KOPT-K1 (cell line): ENCODE results near the gene NOP16.

Experiments
- H3K27ac ChIP-seq: fragments of 200-600 bp; sonication (generic); 2 replicates; pipeline ENCODE4 v1.5.1; 2016; ENCODE audit warnings: antibody characterized with exemption, mild to moderate bottlenecking, low read depth, low read length; ENCODE audit not compliant: poor library complexity, severe bottlenecking
- H3K36me3 ChIP-seq: fragments of 200-600 bp; sonication (generic); 2 replicates; pipeline ENCODE4 v1.5.1; 2017; ENCODE audit warnings: antibody characterized with exemption, mild to moderate bottlenecking, low read length, moderate library complexity; ENCODE audit not compliant: insufficient read depth
- H3K9me3 ChIP-seq: fragments of 200-600 bp; sonication (generic); 2 replicates; pipeline ENCODE4 v1.5.1; 2017; ENCODE audit warnings: antibody characterized with exemption, low read length, mild to moderate bottlenecking; ENCODE audit not compliant: insufficient read depth, poor library complexity, severe bottlenecking

NOP16 gene, protein sequence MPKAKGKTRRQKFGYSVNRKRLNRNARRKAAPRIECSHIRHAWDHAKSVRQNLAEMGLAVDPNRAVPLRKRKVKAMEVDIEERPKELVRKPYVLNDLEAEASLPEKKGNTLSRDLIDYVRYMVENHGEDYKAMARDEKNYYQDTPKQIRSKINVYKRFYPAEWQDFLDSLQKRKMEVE

DNA sequence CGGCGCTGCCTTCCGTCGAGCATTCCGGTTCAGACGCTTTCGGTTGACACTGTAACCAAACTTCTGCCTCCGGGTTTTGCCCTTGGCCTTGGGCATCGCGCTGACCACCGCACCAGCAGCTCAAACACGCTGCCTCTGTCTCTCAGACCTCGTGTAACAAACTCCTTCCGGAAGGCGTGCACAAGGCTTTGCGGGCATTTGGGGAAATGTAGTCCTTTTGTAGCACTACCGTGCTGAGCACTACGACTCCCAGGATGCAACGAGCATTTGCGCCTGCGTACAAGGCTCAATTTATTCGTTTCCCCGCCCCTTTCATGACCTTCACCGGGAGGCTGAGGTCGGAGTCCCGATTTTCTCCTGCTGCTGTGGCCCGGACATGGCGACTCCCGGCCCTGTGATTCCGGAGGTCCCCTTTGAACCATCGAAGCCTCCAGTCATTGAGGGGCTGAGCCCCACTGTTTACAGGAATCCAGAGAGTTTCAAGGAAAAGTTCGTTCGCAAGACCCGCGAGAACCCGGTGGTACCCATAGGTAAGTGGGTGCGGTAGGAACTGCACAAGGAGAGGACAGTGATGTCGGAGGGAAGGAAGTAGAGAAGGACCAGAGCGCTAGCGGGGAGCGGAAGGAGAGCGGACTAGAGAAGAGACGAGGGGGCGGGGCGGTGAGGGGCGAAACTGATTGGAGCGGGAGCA, at the start of gene NOP16, which contains the start of gene HIGD2A:
TSS of gene NOP16 (minus strand) at position 155 of the 691 bp plus-strand sequence. CDS start at position 96, 59 bp downstream.
TSS of gene HIGD2A (plus strand) at position 308 of the 691 bp plus-strand sequence. CDS start at position 377, 69 bp downstream.
- H3K27ac ChIP-seq: peak within 1 kb of the TSS; percentile 93
- peaks cover 72% of the 10 kb centered on the region for H3K36me3 ChIP-seq

DNA sequence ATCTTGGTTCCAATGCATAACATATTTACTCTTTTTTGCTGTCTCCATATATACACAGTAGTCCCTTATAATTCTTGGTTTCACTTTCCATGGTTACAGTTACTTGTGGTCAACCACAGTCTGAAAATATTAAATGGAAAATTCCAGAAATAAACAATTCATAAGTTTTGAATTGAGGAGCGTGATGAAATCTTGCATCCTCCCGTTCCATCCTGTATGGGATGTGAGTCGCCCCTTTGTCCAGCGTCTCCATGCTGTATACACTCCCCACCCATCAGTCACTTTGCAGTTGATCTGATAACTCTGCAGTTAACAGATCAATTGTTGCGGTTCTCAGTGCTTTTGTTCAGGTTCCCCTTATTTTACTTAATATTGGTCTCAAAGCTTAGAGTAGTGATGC, 48.3 kb upstream of the NOP16 start:
- Histone ChIP-seq H3K27ac (peak overlapping the region; percentile 83), H3K9me3 (peaks cover 11% of the 10 kb centered on the region), H3K36me3 (no peaks in the 10 kb centered on the region)

More for the DNA sequence above, at the start of gene NOP16, which contains the start of gene HIGD2A:
- H3K9me3 ChIP-seq: no peaks in the 10 kb centered on the region

DNA sequence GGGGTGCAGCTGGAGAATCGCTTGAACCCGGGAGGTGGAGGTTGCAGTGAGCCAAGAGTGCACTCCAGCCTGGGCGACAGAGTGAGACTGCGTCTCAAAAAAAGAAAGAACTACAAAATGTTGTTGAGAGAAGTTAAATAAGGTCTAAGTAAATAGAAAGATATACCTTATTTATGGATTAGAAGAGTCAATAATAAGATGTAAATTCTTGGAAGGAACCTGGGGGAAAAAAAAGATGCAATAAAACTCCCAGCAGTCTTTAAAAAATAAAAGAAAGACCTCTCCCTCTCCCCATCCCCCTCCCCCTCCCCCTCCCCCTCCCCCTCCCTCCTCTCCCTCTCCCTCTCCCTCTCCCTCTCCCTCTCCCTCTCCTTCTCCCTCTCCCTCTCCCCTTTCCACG, 44.3 kb upstream of the NOP16 start:
- H3K9me3 ChIP-seq: peaks cover 12% of the 10 kb centered on the region
- H3K36me3 ChIP-seq: no peaks in the 10 kb centered on the region
- H3K27ac ChIP-seq: no peak overlapping the region

DNA sequence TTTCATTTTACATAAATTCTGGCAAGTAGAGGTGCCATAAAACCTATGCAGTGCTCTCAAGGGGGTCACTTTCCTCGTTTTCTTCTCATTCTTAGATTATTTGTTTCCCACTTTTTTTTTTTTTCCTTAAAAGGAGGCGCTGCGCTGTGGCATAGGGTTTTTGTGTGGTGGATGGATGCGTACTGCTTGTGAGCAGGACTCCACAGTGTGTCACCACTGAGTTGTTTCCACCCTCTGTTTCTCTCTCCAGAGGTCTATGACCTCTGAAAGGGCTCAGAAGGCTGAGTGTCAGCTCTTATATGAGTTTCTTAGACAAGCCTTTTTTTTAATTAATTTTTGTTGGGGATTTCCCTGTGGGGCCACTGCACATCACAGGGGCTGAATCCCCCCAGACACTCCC, 41.6 kb upstream of the NOP16 start:
- peaks cover 39% of the 10 kb centered on the region for H3K9me3 ChIP-seq
- H3K36me3 ChIP-seq: no peaks in the 10 kb centered on the region
- peak overlapping the region; percentile 60 for H3K27ac ChIP-seq

DNA sequence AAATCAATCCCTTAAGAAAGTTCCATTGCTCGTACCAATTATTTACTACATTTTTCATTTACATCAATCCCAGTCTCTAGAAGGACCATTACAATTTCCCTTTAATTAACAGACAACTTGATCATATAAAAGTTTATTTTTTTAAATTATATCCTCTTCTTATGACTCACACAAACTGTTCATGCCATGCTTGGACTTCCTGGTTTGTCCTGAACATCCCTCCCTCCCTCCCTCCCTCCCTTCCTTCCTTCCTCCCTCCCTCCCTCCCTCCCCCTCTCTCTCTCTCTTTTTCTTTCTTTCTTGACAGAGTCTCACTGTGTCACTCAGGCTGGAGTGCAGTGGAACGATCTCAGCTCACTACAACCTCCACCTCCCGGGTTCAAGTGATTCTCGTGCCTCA, 39.6 kb upstream of the NOP16 start:
- H3K36me3 ChIP-seq: no peaks in the 10 kb centered on the region
- peaks cover 56% of the 10 kb centered on the region for H3K9me3 ChIP-seq
- no peak overlapping the region for H3K27ac ChIP-seq

DNA sequence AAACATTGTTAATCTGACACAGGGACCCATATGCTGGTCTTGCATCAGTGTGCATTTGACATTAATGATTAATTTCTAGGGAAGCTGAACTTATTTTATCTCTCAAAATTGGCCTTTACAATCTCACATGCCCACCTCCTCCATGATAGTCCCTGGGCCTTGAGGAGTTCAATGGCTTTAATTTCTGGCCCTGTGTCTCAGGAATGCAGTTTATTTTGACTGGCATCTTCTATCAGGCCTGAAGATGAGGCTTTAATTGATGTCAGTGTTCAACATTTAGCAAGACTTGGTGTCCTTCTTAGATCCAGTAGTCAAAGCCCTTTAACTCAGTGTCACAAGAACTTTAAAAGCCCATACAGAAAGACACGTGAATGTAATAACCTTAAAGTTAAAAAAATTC, 38.5 kb upstream of the NOP16 start:
- Histone ChIP-seq H3K27ac (no peak overlapping the region), H3K9me3 (peaks cover 56% of the 10 kb centered on the region), H3K36me3 (no peaks in the 10 kb centered on the region)

DNA sequence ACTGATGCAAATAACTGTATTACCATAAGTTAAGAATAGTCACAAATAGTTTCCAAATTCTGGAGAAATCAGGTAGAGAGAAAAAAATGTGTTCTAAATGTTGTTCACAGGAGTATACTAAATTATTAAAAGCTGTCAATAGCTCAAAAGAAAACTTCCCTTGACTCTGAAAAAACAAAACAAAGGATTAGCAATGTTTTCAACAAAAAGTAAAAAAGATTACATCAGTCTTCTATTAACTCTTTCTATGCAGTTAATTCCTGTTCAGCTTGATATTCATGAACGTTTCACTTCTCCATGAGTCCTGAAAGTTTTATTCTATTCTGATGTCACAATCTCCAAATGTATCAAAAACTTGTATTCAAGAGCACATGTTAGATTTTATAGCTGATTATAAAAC, 37.4 kb upstream of the NOP16 start:
- Histone ChIP-seq H3K36me3 (no peaks in the 10 kb centered on the region), H3K27ac (no peak overlapping the region)

DNA sequence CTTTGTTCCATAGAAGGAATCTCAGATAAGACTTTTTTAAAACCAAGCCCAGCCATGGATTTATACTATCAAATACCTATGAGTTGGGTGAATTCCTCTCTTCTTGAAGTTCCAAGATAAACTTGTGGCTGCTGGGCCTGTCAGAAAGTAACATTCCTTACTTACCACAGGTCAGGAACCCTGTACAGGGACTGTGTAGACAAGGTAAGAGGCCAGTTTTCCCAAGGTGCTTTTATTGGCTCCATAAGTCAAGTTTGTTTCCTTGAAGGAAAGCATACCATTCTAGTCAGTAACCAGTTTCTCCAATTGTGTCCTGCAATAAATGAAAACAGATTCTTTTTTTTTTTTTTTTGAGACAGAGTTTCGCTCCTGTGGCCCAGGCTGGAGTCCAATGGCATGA, 36.7 kb upstream of the NOP16 start:
- peaks cover 69% of the 10 kb centered on the region for H3K9me3 ChIP-seq
- H3K36me3 ChIP-seq: no peaks in the 10 kb centered on the region
- H3K27ac ChIP-seq: no peak overlapping the region

More for the DNA sequence above, 37.4 kb upstream of the NOP16 start:
- peaks cover 63% of the 10 kb centered on the region for H3K9me3 ChIP-seq

DNA sequence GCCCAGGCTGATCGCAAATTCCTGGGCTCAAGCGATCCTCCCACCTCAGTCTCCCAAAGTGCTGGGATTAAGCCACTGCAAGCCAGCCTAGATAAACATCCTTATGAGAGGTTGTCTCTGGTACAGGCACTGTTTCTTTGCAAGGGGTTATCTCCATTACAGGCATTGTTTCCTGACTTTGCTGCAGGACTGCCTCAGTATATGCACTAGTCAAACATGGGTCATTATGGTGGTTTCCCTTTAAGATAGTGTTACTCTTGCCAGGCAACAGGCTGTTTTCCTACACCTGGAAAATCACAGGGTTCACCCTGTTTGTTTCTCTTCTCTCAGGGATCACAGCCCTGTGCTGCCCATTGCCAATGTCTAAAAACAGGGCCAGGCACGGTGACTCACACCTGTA, 35.8 kb upstream of the NOP16 start:
- no peaks in the 10 kb centered on the region for H3K36me3 ChIP-seq
- H3K9me3 ChIP-seq: peaks cover 71% of the 10 kb centered on the region
- H3K27ac ChIP-seq: no peak overlapping the region

DNA sequence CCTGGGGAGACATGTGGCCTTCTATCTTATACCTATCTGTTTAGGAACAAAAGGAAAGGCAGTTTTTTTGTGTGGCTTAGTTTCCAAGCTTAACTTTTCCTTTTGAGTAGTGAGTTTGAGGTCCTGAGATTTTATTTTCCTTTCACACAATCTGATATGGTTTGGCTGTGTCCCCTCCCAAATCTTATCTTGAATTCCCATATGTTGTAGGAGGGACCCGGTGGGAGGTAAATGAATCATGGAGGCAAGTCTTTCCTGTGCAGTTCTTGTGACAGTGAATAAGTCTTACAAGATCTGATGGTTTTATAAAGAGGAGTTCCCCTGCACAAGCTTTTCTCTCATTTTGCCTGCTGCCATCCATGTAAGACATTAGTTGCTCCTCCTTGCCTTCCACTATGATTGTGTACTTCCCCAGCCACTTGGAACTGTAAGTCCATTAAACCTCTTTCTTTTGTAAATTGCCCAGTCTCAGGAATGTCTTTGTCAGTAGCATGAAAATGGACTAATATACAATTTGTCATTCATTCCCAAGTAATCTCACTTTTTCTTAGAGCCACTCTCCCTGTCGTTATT, 32.7 kb upstream of the NOP16 start:
- H3K27ac ChIP-seq: no peak overlapping the region
- no peaks in the 10 kb centered on the region for H3K36me3 ChIP-seq
- H3K9me3 ChIP-seq: peaks cover 54% of the 10 kb centered on the region

DNA sequence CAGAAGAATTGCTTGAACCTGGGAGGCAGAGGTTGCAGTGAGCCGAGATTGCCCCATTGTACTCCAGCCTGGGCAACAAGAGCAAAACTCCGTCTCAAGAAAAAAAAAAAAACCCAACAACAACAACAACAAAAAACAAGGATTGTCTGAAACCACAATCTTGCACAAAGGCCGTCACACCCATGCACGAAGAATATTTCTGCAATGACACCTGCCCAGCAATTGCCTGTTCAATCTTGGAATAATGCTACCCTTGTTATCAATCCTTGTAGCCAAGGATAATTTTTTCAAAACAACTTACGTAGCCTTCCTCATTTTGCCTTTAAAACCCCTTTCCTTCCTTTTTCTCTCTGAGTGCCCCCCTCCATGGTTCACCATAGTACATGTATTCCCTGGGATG, 31.7 kb upstream of the NOP16 start:
- Histone ChIP-seq H3K27ac (no peak overlapping the region), H3K36me3 (no peaks in the 10 kb centered on the region), H3K9me3 (peaks cover 44% of the 10 kb centered on the region)

DNA sequence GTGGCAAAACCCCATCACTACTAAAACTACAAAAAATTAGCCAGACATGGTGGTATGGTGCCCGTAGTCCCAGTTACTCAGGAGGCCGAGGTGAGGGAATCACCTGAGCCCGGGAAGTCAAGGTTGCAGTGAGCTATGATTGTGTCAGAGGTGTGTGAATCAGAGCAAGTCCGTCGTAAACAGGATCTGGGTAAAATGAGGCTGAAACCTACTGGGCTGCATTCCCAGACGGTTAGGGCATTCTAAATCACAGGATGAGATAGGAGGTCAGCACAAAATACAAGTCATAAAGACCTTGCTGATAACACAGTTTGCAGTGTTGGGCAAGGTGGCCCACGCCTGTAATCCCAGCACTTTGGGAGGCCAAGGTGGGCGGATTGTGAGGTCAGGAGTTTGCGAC, 29.9 kb upstream of the NOP16 start:
- Histone ChIP-seq H3K36me3 (no peaks in the 10 kb centered on the region), H3K27ac (no peak overlapping the region), H3K9me3 (peaks cover 28% of the 10 kb centered on the region)

DNA sequence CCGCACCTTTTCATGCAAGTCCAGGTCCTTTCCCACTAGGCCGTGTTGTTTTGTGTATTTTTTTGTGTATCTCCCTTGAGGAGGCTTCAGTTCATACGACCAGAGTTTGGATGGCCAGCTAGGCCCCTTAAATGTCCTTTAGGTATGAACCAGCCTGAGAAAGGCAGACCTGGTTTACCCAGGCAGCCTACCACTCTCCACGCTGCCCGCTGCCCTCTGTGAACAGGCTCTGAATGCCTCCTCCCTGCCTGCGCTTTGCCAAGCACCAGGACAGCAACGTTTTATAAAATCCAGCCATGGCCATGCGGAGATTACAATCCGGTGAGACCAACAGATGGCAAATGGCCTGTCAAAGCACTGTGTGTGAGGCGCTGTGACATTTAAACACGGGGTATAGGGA, 28.6 kb upstream of the NOP16 start:
- Histone ChIP-seq H3K36me3 (no peaks in the 10 kb centered on the region), H3K9me3 (peaks cover 17% of the 10 kb centered on the region), H3K27ac (peak overlapping the region; percentile 70)

DNA sequence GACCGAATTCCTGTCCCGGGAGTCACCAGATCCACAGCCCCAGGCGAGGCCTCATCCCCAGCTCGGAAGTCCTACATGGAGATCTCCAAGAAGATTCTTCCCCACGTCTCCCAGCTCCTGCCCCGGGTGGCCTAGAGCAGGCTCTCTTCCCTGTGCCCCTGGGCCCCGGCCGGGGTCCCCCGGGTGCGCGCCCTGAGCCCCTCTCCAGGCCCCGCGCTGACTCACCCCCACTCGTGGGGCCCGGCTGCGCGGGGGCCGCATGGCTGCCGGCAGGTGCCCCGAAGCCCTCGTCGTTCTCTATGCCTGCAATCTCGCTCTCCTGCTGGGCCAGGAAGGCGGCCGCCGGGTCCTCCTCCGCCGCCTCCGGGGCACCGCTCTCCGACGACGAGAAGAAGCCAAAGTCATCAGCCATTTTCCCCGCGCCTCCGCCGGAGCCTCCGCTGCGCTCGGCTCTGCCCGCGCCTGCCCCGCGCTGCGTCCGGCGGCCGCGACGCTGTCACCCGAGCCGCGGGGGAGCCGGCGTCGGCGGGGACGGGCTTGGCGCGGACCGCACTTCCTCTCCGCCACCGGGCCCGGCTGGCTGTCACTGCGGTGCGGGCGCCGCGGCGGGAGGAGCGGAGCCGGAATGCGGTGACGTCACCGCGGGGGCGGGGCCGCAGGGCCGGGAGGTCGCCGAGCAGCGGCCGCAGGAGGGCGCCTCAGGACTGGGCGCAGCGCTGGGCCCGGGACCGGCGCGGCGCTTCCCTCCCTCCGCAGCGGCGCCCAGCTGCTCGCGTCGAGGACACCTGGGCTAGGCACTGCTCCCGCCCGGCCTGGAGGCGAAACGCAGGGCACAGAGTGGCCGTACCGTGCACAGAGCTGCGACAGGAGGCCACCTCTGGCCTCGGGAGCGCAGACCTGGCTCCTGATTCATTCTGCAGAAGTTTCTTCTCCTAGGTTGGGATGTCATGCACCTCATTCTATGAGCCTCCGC, 27.8 kb upstream of the NOP16 start, which contains the start of gene CLTB:
TSS of gene CLTB (minus strand) at position 588 of the 973 bp plus-strand sequence. CDS start at position 412, 176 bp downstream.
- peak within 1 kb of the TSS; percentile 70 for H3K27ac ChIP-seq
- H3K9me3 ChIP-seq: peaks cover 13% of the 10 kb centered on the region
- no peaks in the 10 kb centered on the region for H3K36me3 ChIP-seq
